ENCODE data around the gene RPP25L. TPM values are rescaled to one million over a fixed set of nuclear protein-coding genes. Genes with fewer than 3 reads are reported as not detected.

RPP25L gene
- total and polyA plus RNA-seq, 2 donors from 2014 or later: 21.9 to 73.8 TPM

DNA sequence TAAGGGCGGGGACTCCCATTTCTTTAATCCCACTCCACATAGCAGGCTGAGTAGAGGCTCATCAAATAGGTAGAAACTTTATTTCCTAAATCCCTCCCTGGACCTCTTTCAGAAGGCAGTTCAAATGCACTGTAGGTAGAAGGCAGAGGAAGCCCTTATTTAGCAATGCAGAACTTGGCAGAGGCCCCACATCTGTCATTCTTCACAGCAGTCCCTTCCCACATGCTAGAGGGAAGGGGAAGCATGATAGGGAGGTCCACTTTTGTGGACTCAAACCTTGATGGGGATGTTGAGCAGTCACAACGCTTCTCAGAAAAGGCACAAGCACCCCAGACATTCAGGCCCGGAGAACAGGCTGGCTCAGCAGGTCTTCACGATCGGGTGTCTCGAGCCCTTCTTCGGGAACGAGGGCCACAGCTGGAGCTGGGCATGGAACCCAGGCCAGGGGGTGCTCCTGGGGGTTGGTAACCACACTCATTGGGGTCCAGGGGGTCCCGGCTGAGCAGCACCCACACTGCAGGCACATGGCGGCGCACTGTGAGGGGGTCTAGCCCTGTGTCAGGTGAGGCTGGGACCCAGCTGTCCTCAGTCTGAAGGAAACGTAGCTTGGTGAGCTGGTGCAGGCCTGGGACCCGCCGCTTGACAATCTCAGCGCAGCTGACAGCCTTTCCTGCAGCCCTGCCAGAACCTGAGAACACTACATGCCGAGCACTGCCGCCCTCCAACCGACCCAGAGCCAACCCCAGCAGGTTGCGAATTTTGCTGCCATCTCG is 1.3 kb downstream of the RPP25L start:
- H3K27me3 ChIP-seq (ENCODE audit: control insufficient read depth, insufficient read depth, low read length): no peaks in the 10 kb centered on the region
- H3K9ac ChIP-seq (ENCODE audit: low read length in 3 of 3): peak overlapping the region in 1 of 3 donors; percentile 88
- no peak for FAIRE-seq
- H3K9me3 ChIP-seq (ENCODE audit: control insufficient read depth in 2 of 3, insufficient read depth in 1 of 3, low read length in 3 of 3): no peaks in the 10 kb centered on the region
- peak overlapping the region in 1 of 3 donors; percentile 91 for H3K4me3 ChIP-seq (ENCODE audit: low read length in 3 of 3)
- H3K36me3 ChIP-seq (ENCODE audit: control insufficient read depth in 2 of 3, insufficient read depth in 3 of 3, low read length in 3 of 3): peaks cover 0 to 7% (median 6%) of the 10 kb centered on the region in 3 donors
- TF ChIP-seq, protein P1, sequence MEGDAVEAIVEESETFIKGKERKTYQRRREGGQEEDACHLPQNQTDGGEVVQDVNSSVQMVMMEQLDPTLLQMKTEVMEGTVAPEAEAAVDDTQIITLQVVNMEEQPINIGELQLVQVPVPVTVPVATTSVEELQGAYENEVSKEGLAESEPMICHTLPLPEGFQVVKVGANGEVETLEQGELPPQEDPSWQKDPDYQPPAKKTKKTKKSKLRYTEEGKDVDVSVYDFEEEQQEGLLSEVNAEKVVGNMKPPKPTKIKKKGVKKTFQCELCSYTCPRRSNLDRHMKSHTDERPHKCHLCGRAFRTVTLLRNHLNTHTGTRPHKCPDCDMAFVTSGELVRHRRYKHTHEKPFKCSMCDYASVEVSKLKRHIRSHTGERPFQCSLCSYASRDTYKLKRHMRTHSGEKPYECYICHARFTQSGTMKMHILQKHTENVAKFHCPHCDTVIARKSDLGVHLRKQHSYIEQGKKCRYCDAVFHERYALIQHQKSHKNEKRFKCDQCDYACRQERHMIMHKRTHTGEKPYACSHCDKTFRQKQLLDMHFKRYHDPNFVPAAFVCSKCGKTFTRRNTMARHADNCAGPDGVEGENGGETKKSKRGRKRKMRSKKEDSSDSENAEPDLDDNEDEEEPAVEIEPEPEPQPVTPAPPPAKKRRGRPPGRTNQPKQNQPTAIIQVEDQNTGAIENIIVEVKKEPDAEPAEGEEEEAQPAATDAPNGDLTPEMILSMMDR (IDR thresholded peaks at IDR 0.05; ENCODE audit: borderline replicate concordance, extremely low read depth, insufficient read depth): no peak
- peaks cover 0 to 15% (median 11%) of the 10 kb centered on the region in 3 donors for H3K4me1 ChIP-seq (ENCODE audit: control insufficient read depth in 2 of 3, insufficient read depth in 2 of 3, low read depth in 1 of 3, low read length in 3 of 3)
- H3K27ac ChIP-seq (ENCODE audit: low read depth in 2 of 2, low read length in 2 of 2): no peak overlapping the region
- peak in 1 of 5 donors; percentile 75 for DNase-seq
- intact Hi-C loops (cut with DNase I): no loop called here

DNA sequence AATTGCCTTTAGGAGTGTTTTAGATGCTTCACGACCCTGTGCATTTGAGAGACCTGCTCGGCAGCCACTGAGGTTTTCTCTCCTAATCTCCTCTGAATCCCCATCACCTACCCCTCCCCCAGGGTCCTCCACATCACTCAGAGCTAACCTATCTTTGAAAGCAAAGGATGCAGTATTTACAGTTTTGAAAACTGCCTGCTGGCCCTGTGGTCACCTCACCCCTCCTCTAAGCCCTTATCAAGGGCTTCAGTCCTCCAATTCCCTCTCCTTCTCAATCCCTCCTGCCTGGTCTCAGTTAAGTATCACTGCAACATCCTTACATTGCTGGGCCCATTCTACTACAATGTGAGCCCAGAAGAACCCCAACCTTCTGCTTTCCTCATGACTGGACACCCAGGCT is 4.6 kb downstream of the RPP25L start:
- no peak for FAIRE-seq

DNA sequence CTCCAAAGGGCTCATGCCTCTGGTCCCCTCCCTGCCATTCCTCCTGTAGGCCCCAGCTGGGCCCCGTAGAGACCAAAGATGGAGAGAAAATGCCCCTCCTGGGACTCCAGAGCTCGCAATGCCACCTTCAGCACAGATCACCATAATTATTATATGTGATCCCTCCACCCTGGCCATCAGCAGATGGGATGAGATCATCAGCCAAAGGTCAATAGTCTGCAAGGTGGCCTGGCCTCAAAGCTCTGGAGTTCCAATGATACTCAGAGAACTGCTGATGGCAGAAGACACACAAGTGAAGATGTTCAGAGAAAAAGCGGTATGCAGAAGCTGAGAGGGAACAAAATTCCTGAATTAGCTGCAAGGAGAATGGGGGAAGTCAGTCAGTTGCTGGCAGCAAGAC is 5.0 kb downstream of the RPP25L start:
- Histone ChIP-seq H3K27me3 (ENCODE audit: control insufficient read depth, insufficient read depth, low read length) (no peaks in the 10 kb centered on the region), H3K4me3 (ENCODE audit: low read length in 3 of 3) (no peak overlapping the region), H3K9ac (ENCODE audit: low read length in 3 of 3) (no peak overlapping the region), H3K4me1 (ENCODE audit: control insufficient read depth in 2 of 3, insufficient read depth in 2 of 3, low read depth in 1 of 3, low read length in 3 of 3) (peaks cover 0 to 11% (median 8%) of the 10 kb centered on the region in 3 donors), H3K36me3 (ENCODE audit: control insufficient read depth in 2 of 3, insufficient read depth in 3 of 3, low read length in 3 of 3) (no peaks in the 10 kb centered on the region), H3K27ac (ENCODE audit: low read depth in 2 of 2, low read length in 2 of 2) (no peak overlapping the region), H3K9me3 (ENCODE audit: control insufficient read depth in 2 of 3, insufficient read depth in 1 of 3, low read length in 3 of 3) (no peaks in the 10 kb centered on the region)
- TF ChIP-seq, protein P1 (IDR thresholded peaks at IDR 0.05; ENCODE audit: borderline replicate concordance, extremely low read depth, insufficient read depth): no peak
- intact Hi-C loops (cut with DNase I): no loop called here
- no peak for DNase-seq
- FAIRE-seq: no peak

More for the DNA sequence above, 4.6 kb downstream of the RPP25L start:
- Histone ChIP-seq H3K4me1 (ENCODE audit: control insufficient read depth in 2 of 3, insufficient read depth in 2 of 3, low read depth in 1 of 3, low read length in 3 of 3) (peaks cover 0 to 11% (median 8%) of the 10 kb centered on the region in 3 donors), H3K36me3 (ENCODE audit: control insufficient read depth in 2 of 3, insufficient read depth in 3 of 3, low read length in 3 of 3) (no peaks in the 10 kb centered on the region), H3K9me3 (ENCODE audit: control insufficient read depth in 2 of 3, insufficient read depth in 1 of 3, low read length in 3 of 3) (no peaks in the 10 kb centered on the region), H3K27me3 (ENCODE audit: control insufficient read depth, insufficient read depth, low read length) (no peaks in the 10 kb centered on the region), H3K4me3 (ENCODE audit: low read length in 3 of 3) (no peak overlapping the region), H3K27ac (ENCODE audit: low read depth in 2 of 2, low read length in 2 of 2) (no peak overlapping the region), H3K9ac (ENCODE audit: low read length in 3 of 3) (no peak overlapping the region)
- intact Hi-C loops (cut with DNase I): no loop called here
- TF ChIP-seq, protein P1 (IDR thresholded peaks at IDR 0.05; ENCODE audit: borderline replicate concordance, extremely low read depth, insufficient read depth): no peak
- no peak for DNase-seq
